NCI-H748 (cell line): ENCODE data around the gene LUZP4.
"Not testable (repeated sequence)": the region's sequence is repeated elsewhere in the genome, so short reads cannot be mapped to it uniquely, and the experiment has no call there.

Experiments
- DNase-seq: peaks from one replicate; lab custom pipeline; 2025; ENCODE audit not compliant: unreplicated experiment; lab: John Stamatoyannopoulos, UW

The LUZP4 gene

GRCh38 chrX:115289465-115289864, at the start of gene LUZP4:
Gene LUZP4 (plus strand): TSS chrX:115289715. CDS start chrX:115289760, 45 bp downstream.
- DNase-seq, result no peak

GRCh38 chrX:115251458-115252233, 37.9 kb upstream of the LUZP4 start:
- DNase-seq, result no peak

GRCh38 chrX:115255003-115255402, 34.5 kb upstream of the LUZP4 start:
- no peak for DNase-seq

GRCh38 chrX:115257711-115258110, 31.8 kb upstream of the LUZP4 start:
- no peak for DNase-seq

- no peak for DNase-seq
Measured at GRCh38 chrX:115259238-115259875, 30.2 kb upstream of the LUZP4 start.

GRCh38 chrX:115260330-115260729, 29.2 kb upstream of the LUZP4 start:
- no peak for DNase-seq

- DNase-seq, result no peak
Measured at GRCh38 chrX:115261148-115261547, 28.4 kb upstream of the LUZP4 start.

- no peak for DNase-seq
Measured at GRCh38 chrX:115264009-115264408, 25.5 kb upstream of the LUZP4 start.

- DNase-seq, result peak; percentile 28
Measured at GRCh38 chrX:115266300-115266699, 23.2 kb upstream of the LUZP4 start.

- DNase-seq, result peak; percentile 22
Measured at GRCh38 chrX:115268421-115268820, 21.1 kb upstream of the LUZP4 start.

GRCh38 chrX:115269051-115269683, 20.3 kb upstream of the LUZP4 start:
- DNase-seq, result no peak

- DNase-seq, result no peak
Measured at GRCh38 chrX:115284877-115285276, 4.6 kb upstream of the LUZP4 start.

- DNase-seq, result no peak
Measured at GRCh38 chrX:115297189-115297588, 7.7 kb downstream of the LUZP4 start.

GRCh38 chrX:115311139-115311538, 21.6 kb downstream of the LUZP4 start:
- DNase-seq, result no peak

GRCh38 chrX:115311601-115312001, 22.1 kb downstream of the LUZP4 start:
- no peak for DNase-seq

- no peak for DNase-seq
Measured at GRCh38 chrX:115318139-115318538, 28.6 kb downstream of the LUZP4 start.

GRCh38 chrX:115322375-115322774, 32.9 kb downstream of the LUZP4 start:
- DNase-seq, result no peak

- DNase-seq, result no peak
Measured at GRCh38 chrX:115324194-115324593, 34.7 kb downstream of the LUZP4 start.

- not testable (repeated sequence) for DNase-seq
Measured at GRCh38 chrX:115329282-115329681, 39.8 kb downstream of the LUZP4 start.

GRCh38 chrX:115330498-115331168, 41.1 kb downstream of the LUZP4 start:
- peak; percentile 67 for DNase-seq

GRCh38 chrX:115332832-115333231, 43.3 kb downstream of the LUZP4 start:
- DNase-seq, result no peak
